Neural progenitor cell (in vitro differentiated cells): Measurements from ENCODE around the gene GASK1A.

Experiments
- EZH2 ChIP-seq: fragments of 200-600 bp; sonication (generic); IDR thresholded peaks from 2 replicates; pipeline ENCODE4 v1.6.1; 2017; ENCODE audit warnings: antibody characterized with exemption, mild to moderate bottlenecking, moderate library complexity
- EZH2phosphoT487 ChIP-seq: fragments of 200-600 bp; sonication (generic); IDR thresholded peaks from 2 replicates; pipeline ENCODE4 v1.6.1; 2017; ENCODE audit warnings: antibody characterized with exemption
- TF ChIP-seq, protein P1 (sequence below): fragments of 200-600 bp; sonication (generic); IDR thresholded peaks from 2 replicates; pipeline ENCODE4 v1.5.1; 2017; ENCODE audit warnings: antibody characterized with exemption, mild to moderate bottlenecking

DNA sequence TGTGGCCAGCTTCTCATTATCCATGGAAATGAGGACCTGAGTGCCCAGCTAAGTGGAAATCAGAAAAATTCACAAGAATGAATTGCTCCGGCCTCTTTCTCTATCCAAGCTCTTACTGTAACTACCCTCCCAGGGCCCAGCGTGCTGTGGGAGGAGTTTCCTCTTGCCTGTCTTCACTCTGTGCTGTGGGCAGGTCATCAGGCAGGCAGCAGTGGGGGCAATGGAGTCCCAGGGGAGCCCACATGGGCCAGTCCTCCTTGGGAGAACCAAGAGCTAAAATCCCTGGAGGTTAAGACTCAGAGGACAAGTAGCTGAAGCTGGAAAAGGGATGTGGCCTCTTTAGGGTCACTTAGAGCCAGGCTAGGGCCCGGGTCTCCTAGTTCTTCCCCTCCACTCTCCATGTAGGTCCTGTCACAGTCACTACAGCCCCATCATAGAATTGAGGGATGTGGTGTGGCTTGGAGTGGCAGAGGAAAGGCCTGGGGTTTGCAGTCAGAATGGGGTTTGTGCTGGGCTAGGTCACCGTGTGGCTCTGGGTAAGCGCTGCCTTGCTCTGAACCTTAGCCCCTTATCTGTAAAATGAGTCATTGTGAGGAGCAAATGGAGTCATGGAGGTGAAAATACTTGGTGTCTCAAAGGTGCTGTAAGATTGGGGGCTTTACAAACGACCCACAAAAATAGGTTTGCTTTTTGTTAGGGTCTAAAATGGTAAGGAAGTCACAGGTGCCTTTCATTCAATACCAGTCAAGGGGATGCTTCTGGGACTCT lies 3.7 kb downstream of the GASK1A start:
- TF ChIP-seq, protein P1, sequence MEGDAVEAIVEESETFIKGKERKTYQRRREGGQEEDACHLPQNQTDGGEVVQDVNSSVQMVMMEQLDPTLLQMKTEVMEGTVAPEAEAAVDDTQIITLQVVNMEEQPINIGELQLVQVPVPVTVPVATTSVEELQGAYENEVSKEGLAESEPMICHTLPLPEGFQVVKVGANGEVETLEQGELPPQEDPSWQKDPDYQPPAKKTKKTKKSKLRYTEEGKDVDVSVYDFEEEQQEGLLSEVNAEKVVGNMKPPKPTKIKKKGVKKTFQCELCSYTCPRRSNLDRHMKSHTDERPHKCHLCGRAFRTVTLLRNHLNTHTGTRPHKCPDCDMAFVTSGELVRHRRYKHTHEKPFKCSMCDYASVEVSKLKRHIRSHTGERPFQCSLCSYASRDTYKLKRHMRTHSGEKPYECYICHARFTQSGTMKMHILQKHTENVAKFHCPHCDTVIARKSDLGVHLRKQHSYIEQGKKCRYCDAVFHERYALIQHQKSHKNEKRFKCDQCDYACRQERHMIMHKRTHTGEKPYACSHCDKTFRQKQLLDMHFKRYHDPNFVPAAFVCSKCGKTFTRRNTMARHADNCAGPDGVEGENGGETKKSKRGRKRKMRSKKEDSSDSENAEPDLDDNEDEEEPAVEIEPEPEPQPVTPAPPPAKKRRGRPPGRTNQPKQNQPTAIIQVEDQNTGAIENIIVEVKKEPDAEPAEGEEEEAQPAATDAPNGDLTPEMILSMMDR: no peak
- TF ChIP-seq EZH2 (no peak), EZH2phosphoT487 (no peak)
